DND-41 (cell line): ENCODE results near the gene CCNA2.

Experiments
- ATAC-seq: fragments of 200-7000 bp; cut with Tn5 transposase; 3 replicates; pipeline ENCODE4 v1.9.1; 2021; ENCODE audit warnings: low read depth; ENCODE audit not compliant: insufficient read depth
- DNase-seq: peaks from one replicate; pipeline ENCODE4 v3.0.0-alpha.2; 2020
- H2AFZ ChIP-seq: 2 replicates; pipeline ENCODE4 v1.6.0; 2012; ENCODE audit warnings: low read depth, low read length
- H3K27ac ChIP-seq: 2 replicates; pipeline ENCODE4 v1.5.1; 2012; ENCODE audit warnings: low read length, inconsistent platforms
- H3K27me3 ChIP-seq: fragments of 200-600 bp; sonication (generic); 2 replicates; pipeline ENCODE4 v1.6.0; 2012; ENCODE audit warnings: low read length, mild to moderate bottlenecking, inconsistent platforms; ENCODE audit not compliant: insufficient read depth, poor library complexity
- H3K36me3 ChIP-seq: 2 replicates; pipeline ENCODE4 v1.5.1; 2012; ENCODE audit warnings: low read length, inconsistent platforms; ENCODE audit not compliant: insufficient read depth
- H3K4me1 ChIP-seq: 2 replicates; pipeline ENCODE4 v1.5.1; 2012; ENCODE audit warnings: mild to moderate bottlenecking, low read length; ENCODE audit not compliant: insufficient read depth
- H3K4me2 ChIP-seq: 2 replicates; pipeline ENCODE4 v1.6.0; 2012; ENCODE audit warnings: mild to moderate bottlenecking, moderate library complexity, low read length, inconsistent platforms; ENCODE audit not compliant: insufficient read depth
- H3K4me3 ChIP-seq, 2 experiments: fragments of 200-600 bp in 1 of 2; shearing (Covaris generic) in 1 of 2; 2 replicates each; pipeline ENCODE4 v1.5.1; 2012 to 2016; ENCODE audit warnings: inconsistent platforms in 2 of 2, low read length in 2 of 2, mild to moderate bottlenecking in 2 of 2, low read depth in 1 of 2, moderate library complexity in 1 of 2
- H3K79me2 ChIP-seq: 2 replicates; pipeline ENCODE4 v1.6.0; 2012; ENCODE audit warnings: low read length, inconsistent platforms; ENCODE audit not compliant: insufficient read depth
- H3K9ac ChIP-seq: 2 replicates; pipeline ENCODE4 v1.6.0; 2012; ENCODE audit warnings: low read depth, mild to moderate bottlenecking, inconsistent platforms, low read length, moderate library complexity
- H3K9me3 ChIP-seq: 2 replicates; pipeline ENCODE4 v1.5.1; 2012; ENCODE audit warnings: low read length, moderate library complexity, mild to moderate bottlenecking, inconsistent platforms; ENCODE audit not compliant: insufficient read depth, severe bottlenecking
- H4K20me1 ChIP-seq: 2 replicates; pipeline ENCODE4 v1.6.0; 2012; ENCODE audit warnings: low read length; ENCODE audit not compliant: insufficient read depth
- CTCF ChIP-seq: IDR thresholded peaks from 2 replicates; pipeline ENCODE4 v1.5.1; 2012; ENCODE audit warnings: borderline replicate concordance, low read length, moderate library complexity, mild to moderate bottlenecking; ENCODE audit not compliant: poor library complexity, severe bottlenecking; ENCODE audit errors: extremely low read depth
- EZH2 ChIP-seq: IDR thresholded peaks from 3 replicates; pipeline ENCODE4 v1.6.1; 2012; ENCODE audit warnings: borderline replicate concordance, low read depth, mild to moderate bottlenecking, moderate library complexity, low read length, inconsistent platforms; ENCODE audit not compliant: severe bottlenecking

CCNA2 gene

GRCh38 chr4:121822047-121822446, 1.6 kb downstream of the CCNA2 start:
- no peak overlapping the region for H2AFZ ChIP-seq
- TF ChIP-seq EZH2 (no peak), CTCF (no peak)
- H3K9me3 ChIP-seq: no peaks in the 10 kb centered on the region
- peak overlapping the region; percentile 85 for H3K4me2 ChIP-seq
- H3K4me1 ChIP-seq: peaks cover 59% of the 10 kb centered on the region
- H3K9ac ChIP-seq: peak overlapping the region; percentile 98
- H3K27me3 ChIP-seq: no peaks in the 10 kb centered on the region
- DNase-seq: no peak
- H3K36me3 ChIP-seq: peaks cover 65% of the 10 kb centered on the region
- H3K4me3 ChIP-seq: peak overlapping the region; percentile 87 to 89
- ATAC-seq: no peak
- H4K20me1 ChIP-seq: peaks cover 28% of the 10 kb centered on the region; the same call in 1 of the 2 replicates
- peak overlapping the region; percentile 94 for H3K27ac ChIP-seq
- peaks cover 66% of the 10 kb centered on the region for H3K79me2 ChIP-seq

DNA sequence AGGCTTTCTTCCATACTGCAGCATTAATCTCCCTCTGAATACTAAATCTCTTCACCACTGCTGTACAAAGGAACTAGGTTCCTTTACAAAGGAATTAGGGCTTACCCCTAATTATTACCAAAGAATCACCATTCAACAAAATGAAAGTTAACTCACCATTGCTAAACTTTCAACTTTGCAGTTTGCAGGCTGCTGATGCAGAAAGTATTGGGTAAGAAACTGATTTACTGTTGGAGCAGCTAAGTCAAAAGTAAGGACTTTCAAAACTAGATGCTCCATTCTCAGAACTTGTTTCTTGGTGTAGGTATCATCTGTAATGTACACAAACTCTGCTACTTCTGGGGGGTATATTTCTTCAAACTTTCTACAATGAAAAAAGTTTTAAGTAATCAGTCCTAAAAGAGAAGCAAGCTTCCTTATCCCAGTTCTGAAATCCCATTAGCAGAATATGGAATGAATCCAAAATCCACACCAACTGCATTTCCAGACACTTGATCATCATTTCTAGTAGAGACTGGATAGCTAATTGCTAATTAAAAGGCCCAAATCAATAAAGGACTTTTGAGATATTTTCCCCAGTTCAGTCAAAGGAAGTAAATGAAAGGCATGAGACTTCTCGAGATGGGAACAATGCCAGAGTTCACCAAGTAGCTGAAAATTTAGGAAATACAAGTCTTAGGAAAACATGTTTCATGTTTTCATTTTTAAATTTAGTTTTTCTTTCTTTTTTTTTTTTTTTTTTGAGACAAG, 4.3 kb downstream of the CCNA2 start:
- H3K9ac ChIP-seq: no peak overlapping the region; the same call in 1 of the 2 replicates
- H3K9me3 ChIP-seq: no peaks in the 10 kb centered on the region
- peak overlapping the region in 1 of 2 experiments; percentile 15; a peak in 1 of 4 replicates for H3K4me3 ChIP-seq
- H3K36me3 ChIP-seq: peaks cover 90% of the 10 kb centered on the region
- H3K79me2 ChIP-seq: peaks cover 88% of the 10 kb centered on the region
- H3K4me1 ChIP-seq: peaks cover 70% of the 10 kb centered on the region
- H4K20me1 ChIP-seq: peaks cover 35% of the 10 kb centered on the region; the same call in 1 of the 2 replicates
- peak overlapping the region; percentile 41 for H3K4me2 ChIP-seq
- DNase-seq: no peak
- no peak overlapping the region for H2AFZ ChIP-seq
- no peak overlapping the region for H3K27ac ChIP-seq
- TF ChIP-seq EZH2: no peak
- no peak for TF ChIP-seq CTCF
- no peaks in the 10 kb centered on the region for H3K27me3 ChIP-seq
- no peak for ATAC-seq

- H3K4me2 ChIP-seq: peak overlapping the region; percentile 41
These were observed 5.5 kb downstream of the CCNA2 start for GRCh38 chr4:121818215-121818614.

More at GRCh38 chr4:121818215-121818614, 5.5 kb downstream of the CCNA2 start:
- Histone ChIP-seq H3K36me3 (peaks cover 98% of the 10 kb centered on the region), H3K4me3 (no peak overlapping the region), H3K79me2 (peaks cover 88% of the 10 kb centered on the region), H2AFZ (no peak overlapping the region), H3K9me3 (no peaks in the 10 kb centered on the region), H3K27ac (no peak overlapping the region), H3K27me3 (no peaks in the 10 kb centered on the region), H4K20me1 (peaks cover 38% of the 10 kb centered on the region; the same call in 1 of the 2 replicates), H3K9ac (no peak overlapping the region), H3K4me1 (peaks cover 66% of the 10 kb centered on the region)
- DNase-seq (no peak), ATAC-seq (no peak)
- TF ChIP-seq CTCF (no peak), EZH2 (no peak)
